Measurements from ENCODE around the gene TEX19.
"Not testable (repeated sequence)": the region's sequence is repeated elsewhere in the genome, so short reads cannot be mapped to it uniquely, and the experiment has no call there.

The TEX19 gene

DNA sequence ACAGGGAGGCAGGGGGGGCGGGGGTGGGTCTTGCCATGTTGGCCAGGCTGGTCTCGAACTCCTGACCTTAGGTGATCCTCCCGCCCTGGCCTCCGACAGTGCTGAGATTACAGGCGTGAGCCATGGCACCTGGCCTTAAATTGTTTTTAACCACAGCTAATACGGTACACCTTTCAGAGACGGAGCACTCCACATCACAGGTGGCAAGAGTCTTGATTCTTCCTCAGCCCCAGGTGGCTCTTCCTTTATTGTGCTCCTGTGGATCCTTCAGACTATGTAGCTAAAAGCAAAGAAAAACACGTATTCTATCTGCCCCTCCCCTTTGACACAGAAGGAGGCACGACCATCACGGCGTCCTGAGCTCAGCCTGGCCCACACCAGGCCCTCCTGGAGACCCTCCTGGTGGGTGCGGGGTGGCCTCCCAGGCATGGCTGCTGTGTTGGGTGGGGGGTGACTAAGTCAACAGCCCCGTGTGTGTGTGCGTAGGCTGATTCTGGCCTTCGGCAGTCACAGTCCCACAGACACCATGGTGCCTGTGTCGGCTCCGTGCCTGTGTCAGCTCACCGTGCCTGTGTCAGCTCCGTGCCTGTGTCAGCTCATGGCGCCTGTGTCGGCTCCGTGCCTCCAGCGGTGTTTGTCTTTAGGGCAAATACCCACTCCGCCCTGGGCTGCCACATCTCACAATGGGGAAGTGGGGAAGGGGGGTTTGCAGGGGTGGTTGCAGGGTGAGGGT, 14.7 kb upstream of the TEX19 start:
- CTCF ChIA-PET = interaction anchor here (0.8 to 2.3 kb wide), 8 partner anchors 8 to 72 kb away, joined by 3 to 8 read pairs (median 4); no protein-coding TSS in a partner anchor
- H3K4me3 ChIP-seq (ENCODE audit: low read depth, low read length) = no peak overlapping the region
- POLR2A ChIA-PET = no interaction called here
- DNase-seq (ENCODE audit: low read depth, low spot score) = no peak
- TF ChIP-seq, protein P1, sequence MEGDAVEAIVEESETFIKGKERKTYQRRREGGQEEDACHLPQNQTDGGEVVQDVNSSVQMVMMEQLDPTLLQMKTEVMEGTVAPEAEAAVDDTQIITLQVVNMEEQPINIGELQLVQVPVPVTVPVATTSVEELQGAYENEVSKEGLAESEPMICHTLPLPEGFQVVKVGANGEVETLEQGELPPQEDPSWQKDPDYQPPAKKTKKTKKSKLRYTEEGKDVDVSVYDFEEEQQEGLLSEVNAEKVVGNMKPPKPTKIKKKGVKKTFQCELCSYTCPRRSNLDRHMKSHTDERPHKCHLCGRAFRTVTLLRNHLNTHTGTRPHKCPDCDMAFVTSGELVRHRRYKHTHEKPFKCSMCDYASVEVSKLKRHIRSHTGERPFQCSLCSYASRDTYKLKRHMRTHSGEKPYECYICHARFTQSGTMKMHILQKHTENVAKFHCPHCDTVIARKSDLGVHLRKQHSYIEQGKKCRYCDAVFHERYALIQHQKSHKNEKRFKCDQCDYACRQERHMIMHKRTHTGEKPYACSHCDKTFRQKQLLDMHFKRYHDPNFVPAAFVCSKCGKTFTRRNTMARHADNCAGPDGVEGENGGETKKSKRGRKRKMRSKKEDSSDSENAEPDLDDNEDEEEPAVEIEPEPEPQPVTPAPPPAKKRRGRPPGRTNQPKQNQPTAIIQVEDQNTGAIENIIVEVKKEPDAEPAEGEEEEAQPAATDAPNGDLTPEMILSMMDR (IDR thresholded peaks at IDR 0.05; ENCODE audit: insufficient read depth, low read length, missing control alignments) = no peak

DNA sequence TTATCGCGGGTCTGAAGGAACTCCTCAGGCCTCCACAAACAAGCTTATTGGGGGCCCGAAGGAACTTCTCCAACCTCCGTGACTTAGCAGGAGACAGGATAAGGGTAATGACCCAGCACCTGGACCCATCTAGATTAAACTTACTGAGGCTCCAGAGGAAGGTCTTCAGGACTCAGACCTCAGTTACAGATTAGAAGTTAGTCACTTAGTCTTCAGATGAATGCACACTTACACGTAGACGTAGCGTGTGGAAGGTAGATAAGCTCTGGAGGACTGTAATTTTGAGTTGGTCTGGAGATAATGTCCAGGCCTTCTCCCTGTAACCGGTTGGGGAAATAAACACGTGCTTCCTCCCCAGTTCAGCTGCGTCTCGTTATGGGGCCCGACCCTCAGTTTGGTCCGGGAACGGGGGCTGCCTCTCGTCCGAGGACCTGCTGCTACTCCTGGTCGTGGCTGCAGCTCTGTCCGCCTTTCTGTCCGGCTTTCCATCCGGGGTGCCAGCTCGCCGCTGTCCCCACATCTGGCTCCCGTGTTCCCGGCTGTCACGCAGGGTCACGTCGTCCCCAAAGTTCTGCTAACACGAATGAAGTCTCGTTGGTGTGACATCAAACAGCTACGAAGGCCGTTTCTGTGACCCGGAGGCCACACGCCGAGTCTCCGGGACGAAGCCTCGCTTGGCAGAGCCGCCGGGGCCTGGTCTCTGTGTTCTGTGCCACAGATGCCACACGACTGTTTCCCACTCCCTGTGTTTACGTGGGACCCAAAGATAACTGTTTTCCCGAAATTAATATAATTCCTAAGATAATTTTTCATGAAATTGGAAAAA, 13.7 kb upstream of the TEX19 start:
- ChIA-PET CTCF (interaction anchor here (1.2 to 1.6 kb wide), 4 partner anchors 12 to 71 kb away, joined by 3 to 4 read pairs (median 4); no protein-coding TSS in a partner anchor), POLR2A (no interaction called here)
- DNase-seq (ENCODE audit: low read depth, low spot score) = no peak
- TF ChIP-seq, protein P1 (IDR thresholded peaks at IDR 0.05; ENCODE audit: insufficient read depth, low read length, missing control alignments) = no peak
- no peak overlapping the region for H3K4me3 ChIP-seq (ENCODE audit: low read depth, low read length)

DNA sequence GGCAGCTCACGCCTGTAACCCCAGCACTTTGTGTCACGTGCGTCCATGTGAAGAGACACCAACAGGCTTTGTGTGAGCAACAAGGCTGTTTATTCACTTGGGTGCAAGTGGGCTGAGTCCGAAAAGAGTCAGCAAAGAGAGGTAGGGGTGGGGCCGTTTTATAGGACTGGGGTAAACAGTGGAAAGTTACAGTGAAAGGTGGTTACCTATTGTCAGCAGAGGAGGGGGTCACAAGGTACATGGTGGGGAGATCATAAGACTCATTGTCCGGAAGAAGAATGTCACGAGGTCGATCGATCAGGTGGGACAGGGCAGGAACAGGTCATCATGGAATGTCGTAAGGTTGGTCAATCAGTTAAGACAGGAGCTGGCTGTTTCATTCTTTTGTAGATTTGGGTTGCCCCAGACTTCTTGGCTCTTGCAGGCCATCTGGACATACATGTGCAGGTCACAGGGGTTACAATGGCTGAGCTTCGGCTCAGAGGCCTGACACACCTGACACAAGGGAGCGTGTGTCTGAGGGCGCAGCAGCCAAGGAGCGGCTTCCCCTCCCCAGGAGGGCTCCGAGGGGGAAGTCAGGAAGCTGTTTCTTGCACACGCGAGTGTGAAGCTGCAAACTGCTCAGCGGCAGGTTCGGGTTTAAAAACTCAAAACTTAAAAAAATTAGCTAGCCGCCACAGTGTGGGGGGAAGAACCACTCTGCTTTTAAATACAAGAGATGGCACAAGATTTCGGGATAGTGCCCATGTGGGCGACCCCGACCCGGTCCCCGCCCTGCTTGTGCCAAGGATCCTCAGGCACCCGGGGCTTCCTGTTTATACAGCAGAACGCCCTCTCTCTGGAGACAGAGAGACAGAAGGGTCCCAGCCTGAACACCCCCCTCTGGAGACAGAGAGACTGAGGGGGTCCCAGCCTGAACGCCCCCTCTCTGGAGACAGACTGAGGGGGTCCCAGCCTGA, 12.4 kb upstream of the TEX19 start:
- DNase-seq (ENCODE audit: low read depth, low spot score) = no peak
- TF ChIP-seq, protein P1 (IDR thresholded peaks at IDR 0.05; ENCODE audit: insufficient read depth, low read length, missing control alignments) = no peak
- POLR2A ChIA-PET = no interaction called here
- CTCF ChIA-PET = interaction anchor here (0.9 to 1.3 kb wide), 3 partner anchors 27 to 72 kb away, joined by 3 read pairs; partner anchors contain the start of gene OGFOD3
- H3K4me3 ChIP-seq (ENCODE audit: low read depth, low read length) = no peak overlapping the region

DNA sequence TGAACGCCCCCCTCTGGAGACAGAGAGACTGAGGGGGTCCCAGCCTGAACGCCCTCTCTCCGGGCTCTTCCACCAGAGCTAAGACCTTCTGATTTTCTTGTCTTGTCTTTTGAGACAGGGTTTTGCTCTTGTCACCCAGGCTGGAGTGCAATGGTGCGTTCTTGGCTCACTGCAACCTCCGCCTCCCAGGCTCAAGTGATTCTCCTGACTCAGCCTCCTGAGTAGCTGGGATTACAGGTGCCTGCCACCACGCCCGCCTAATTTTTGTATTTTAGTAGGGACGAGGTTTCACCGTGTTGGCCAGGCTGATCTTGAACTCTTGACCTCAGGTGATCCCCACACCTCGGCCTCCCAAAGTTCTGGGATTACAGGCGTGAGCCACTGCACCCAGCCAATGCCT, 11.1 kb upstream of the TEX19 start:
- DNase-seq (ENCODE audit: low read depth, low spot score); H3K4me3 ChIP-seq (ENCODE audit: low read depth, low read length); CTCF ChIA-PET; POLR2A ChIA-PET: not testable (repeated sequence)

DNA sequence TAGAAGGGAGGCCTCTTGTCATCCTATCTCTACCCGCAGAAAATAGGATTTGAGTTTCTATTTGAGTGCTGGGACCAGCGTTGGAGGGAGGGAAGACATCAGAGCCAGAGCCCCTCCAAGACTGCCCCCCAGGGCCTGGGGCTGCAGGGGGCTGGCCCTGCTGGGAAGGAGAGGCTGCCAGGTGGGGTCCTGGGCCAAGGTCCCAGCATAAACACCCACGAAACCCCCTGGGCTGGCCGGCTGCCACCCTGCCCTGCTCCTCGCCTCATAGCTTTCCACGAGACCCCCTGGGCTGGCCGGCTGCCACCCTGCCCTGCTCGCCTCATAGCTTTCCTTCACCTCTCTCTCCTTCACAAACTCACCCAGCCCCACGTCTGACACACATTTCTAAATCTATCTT, 10.6 kb upstream of the TEX19 start:
- POLR2A ChIA-PET = no interaction called here

DNA sequence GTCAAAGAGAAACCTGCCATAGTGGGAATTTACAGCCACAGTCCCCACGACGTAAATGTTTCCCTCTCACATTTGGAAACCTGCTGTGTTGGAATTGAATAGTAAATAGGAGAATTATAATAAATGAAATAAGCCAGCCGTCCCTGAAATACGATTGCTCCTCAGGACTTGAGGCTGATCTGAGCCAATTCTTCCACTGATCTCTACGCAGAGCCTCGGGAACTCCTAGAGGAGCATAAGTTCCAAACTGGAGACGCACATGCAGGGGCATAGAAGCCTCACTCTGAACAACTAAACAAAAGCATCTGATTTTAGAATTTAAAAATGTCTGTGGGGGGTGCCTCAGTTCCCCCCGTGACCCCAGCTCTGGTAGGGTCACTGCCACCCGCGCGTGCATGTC, 10.2 kb upstream of the TEX19 start:
- POLR2A ChIA-PET = no interaction called here
- no peak for DNase-seq (ENCODE audit: low read depth, low spot score)
- H3K4me3 ChIP-seq (ENCODE audit: low read depth, low read length) = no peak overlapping the region
- TF ChIP-seq, protein P1 (IDR thresholded peaks at IDR 0.05; ENCODE audit: insufficient read depth, low read length, missing control alignments) = no peak
- CTCF ChIA-PET = interaction anchor here (1.2 to 4.6 kb wide), 8 partner anchors 11 to 83 kb away, joined by 4 to 84 read pairs (median 18); partner anchors contain the start of gene HEXD

More for the DNA sequence above, 10.6 kb upstream of the TEX19 start:
- DNase-seq (ENCODE audit: low read depth, low spot score) = no peak
- TF ChIP-seq, protein P1 (IDR thresholded peaks at IDR 0.05; ENCODE audit: insufficient read depth, low read length, missing control alignments) = no peak
- no peak overlapping the region for H3K4me3 ChIP-seq (ENCODE audit: low read depth, low read length)
- CTCF ChIA-PET = interaction anchor here (2.0 to 4.6 kb wide), 5 partner anchors 10 to 79 kb away, joined by 6 to 84 read pairs (median 18); no protein-coding TSS in a partner anchor
